SU-DHL-6 (cell line): ENCODE measurements around the gene FAM124A.

Source experiments
- EZH2phosphoT487 ChIP-seq: fragments of 200-600 bp; sonication (generic), shearing (Covaris generic); conservative IDR thresholded peaks from 2 replicates; pipeline ENCODE4 v1.6.1; 2018; ENCODE audit warnings: mild to moderate bottlenecking, antibody characterized with exemption, low read length, moderate library complexity, mixed read lengths
- TF ChIP-seq, protein P1 (sequence below): fragments of 200-600 bp; sonication (generic); IDR thresholded peaks from one replicate; pipeline ENCODE4 v1.5.1; 2017; ENCODE audit warnings: antibody characterized with exemption, mild to moderate bottlenecking, low read length, moderate library complexity; ENCODE audit not compliant: insufficient read depth, poor library complexity, severe bottlenecking

DNA sequence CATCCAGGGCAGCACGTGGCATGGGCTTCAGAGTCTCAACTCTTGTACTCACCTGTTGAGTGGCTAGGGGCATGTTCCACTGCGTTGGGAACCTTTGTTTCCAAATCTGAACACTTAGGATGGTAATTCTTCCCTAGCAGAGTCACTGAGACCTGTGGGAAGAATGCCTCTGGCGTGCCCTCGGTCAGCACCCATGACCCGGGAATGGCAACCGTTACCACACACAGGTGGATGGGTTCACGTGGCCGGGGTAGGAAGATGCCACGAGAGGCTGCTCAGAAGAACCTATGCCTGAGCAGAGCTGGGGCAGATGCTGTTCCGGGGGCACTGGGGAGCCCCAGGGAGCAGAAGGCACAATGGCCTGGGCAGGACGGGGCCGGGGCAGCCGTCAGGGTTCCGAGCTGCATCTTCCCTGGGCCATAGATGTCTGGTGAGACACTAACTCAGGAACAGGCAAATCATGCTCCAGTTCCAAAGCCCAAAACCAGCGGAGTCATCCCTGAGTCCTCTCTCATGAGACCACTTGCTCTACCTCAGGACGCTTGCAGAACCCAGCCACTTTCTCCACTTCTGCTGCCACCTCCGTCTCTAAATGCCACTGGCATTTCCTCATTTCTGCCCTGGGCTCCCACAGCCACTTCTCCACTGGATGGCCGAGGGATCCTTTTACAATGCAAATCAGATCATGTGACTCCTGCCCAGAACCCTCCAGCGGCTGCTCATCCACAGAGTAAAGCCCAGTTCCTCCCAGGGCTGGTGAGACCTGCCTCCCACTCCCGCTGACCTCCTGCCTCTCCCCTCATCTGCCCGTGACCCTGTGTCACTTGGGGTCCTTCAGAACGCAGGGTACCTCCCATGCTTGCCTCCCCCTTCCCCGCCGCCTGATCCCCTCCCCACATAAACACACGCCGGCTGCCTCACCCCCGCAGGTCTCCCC, 36.7 kb downstream of the FAM124A start:
- TF ChIP-seq, protein P1, sequence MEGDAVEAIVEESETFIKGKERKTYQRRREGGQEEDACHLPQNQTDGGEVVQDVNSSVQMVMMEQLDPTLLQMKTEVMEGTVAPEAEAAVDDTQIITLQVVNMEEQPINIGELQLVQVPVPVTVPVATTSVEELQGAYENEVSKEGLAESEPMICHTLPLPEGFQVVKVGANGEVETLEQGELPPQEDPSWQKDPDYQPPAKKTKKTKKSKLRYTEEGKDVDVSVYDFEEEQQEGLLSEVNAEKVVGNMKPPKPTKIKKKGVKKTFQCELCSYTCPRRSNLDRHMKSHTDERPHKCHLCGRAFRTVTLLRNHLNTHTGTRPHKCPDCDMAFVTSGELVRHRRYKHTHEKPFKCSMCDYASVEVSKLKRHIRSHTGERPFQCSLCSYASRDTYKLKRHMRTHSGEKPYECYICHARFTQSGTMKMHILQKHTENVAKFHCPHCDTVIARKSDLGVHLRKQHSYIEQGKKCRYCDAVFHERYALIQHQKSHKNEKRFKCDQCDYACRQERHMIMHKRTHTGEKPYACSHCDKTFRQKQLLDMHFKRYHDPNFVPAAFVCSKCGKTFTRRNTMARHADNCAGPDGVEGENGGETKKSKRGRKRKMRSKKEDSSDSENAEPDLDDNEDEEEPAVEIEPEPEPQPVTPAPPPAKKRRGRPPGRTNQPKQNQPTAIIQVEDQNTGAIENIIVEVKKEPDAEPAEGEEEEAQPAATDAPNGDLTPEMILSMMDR, result no peak
- TF ChIP-seq EZH2phosphoT487, result no peak
